MM.1S (cell line): ENCODE data around the gene AP1M1.

Experiments
- DNase-seq: peaks from one replicate; pipeline ENCODE4 v3.0.0-alpha.2; 2015
- H2AFZ ChIP-seq: fragments of 300-600 bp; sonication (generic); 2 replicates; pipeline ENCODE4 v1.6.0; 2016; ENCODE audit warnings: antibody characterized with exemption, low read length
- H3F3A ChIP-seq: fragments of 300-600 bp; sonication (generic); 2 replicates; pipeline ENCODE4 v1.6.1; 2016; ENCODE audit warnings: mild to moderate bottlenecking, antibody characterized with exemption, low read length, moderate library complexity, mixed read lengths; ENCODE audit not compliant: insufficient read depth
- H3K27ac ChIP-seq: fragments of 300-600 bp; sonication (generic); 2 replicates; pipeline ENCODE4 v1.5.1; 2016; ENCODE audit warnings: mild to moderate bottlenecking, low read length
- H3K27me3 ChIP-seq: fragments of 300-600 bp; sonication (generic); replicated peaks from 2 replicates; pipeline ENCODE4 v1.6.0; 2016; ENCODE audit warnings: low read length; ENCODE audit not compliant: insufficient read depth
- H3K36me3 ChIP-seq: fragments of 300-600 bp; sonication (generic); replicated peaks from 2 replicates; pipeline ENCODE4 v1.6.1; 2016; ENCODE audit warnings: mild to moderate bottlenecking, low read length, mixed read lengths; ENCODE audit not compliant: insufficient read depth
- H3K4me1 ChIP-seq: fragments of 300-600 bp; sonication (generic); 2 replicates; pipeline ENCODE4 v1.6.1; 2016; ENCODE audit warnings: low read length, mixed read lengths
- H3K4me2 ChIP-seq: fragments of 300-600 bp; sonication (generic); 2 replicates; pipeline ENCODE4 v1.6.0; 2016; ENCODE audit warnings: low read depth, low read length
- H3K4me3 ChIP-seq: fragments of 300-600 bp; sonication (generic); 2 replicates; pipeline ENCODE4 v1.5.1; 2016; ENCODE audit warnings: low read length, mixed read lengths
- H3K79me2 ChIP-seq: fragments of 300-600 bp; sonication (generic); 2 replicates; pipeline ENCODE4 v1.6.1; 2016; ENCODE audit warnings: mixed run types, low read length, mixed read lengths
- H3K9ac ChIP-seq: fragments of 300-600 bp; sonication (generic); 2 replicates; pipeline ENCODE4 v1.6.1; 2016; ENCODE audit warnings: low read length, mixed read lengths
- H3K9me2 ChIP-seq: fragments of 300-600 bp; sonication (generic); replicated peaks from 2 replicates; pipeline ENCODE4 v1.6.1; 2016; ENCODE audit warnings: mild to moderate bottlenecking, low read length, mixed read lengths; ENCODE audit not compliant: insufficient read depth
- H3K9me3 ChIP-seq: fragments of 300-600 bp; sonication (generic); replicated peaks from 2 replicates; pipeline ENCODE4 v1.6.1; 2016; ENCODE audit warnings: mild to moderate bottlenecking, low read length, mixed read lengths; ENCODE audit not compliant: insufficient read depth
- H4K20me1 ChIP-seq: fragments of 300-600 bp; sonication (generic); 2 replicates; pipeline ENCODE4 v1.6.1; 2016; ENCODE audit warnings: mild to moderate bottlenecking, low read length, moderate library complexity, mixed read lengths; ENCODE audit not compliant: insufficient read depth
- CTCF ChIP-seq: fragments of 300-600 bp; sonication (generic); IDR thresholded peaks from 2 replicates; pipeline ENCODE4 v1.5.1; 2016; ENCODE audit warnings: antibody characterized with exemption, low read length, mixed read lengths
- EZH2 ChIP-seq: fragments of 300-600 bp; sonication (generic); optimal IDR thresholded peaks from 2 replicates; pipeline ENCODE3; 2017; ENCODE audit warnings: low read depth, mild to moderate bottlenecking, antibody characterized with exemption, low read length, mixed read lengths
- EZH2phosphoT487 ChIP-seq: fragments of 300-600 bp; sonication (generic); IDR thresholded peaks from 2 replicates; pipeline ENCODE4 v1.6.1; 2018; ENCODE audit warnings: antibody characterized with exemption, low read length

The AP1M1 gene

GRCh38 chr19:16208847-16209665, 11.3 kb downstream of the AP1M1 start:
- TF ChIP-seq CTCF (no peak), EZH2 (no peak), EZH2phosphoT487 (no peak)
- no peak overlapping the region for H2AFZ ChIP-seq
- no peaks in the 10 kb centered on the region for H3K4me1 ChIP-seq
- no peak for DNase-seq
- no peaks in the 10 kb centered on the region for H3F3A ChIP-seq
- no peak overlapping the region for H3K9ac ChIP-seq
- H3K27me3 ChIP-seq, result no peaks in the 10 kb centered on the region
- no peaks in the 10 kb centered on the region for H4K20me1 ChIP-seq
- no peaks in the 10 kb centered on the region; the same call in 1 of the 2 replicates for H3K36me3 ChIP-seq
- no peaks in the 10 kb centered on the region for H3K79me2 ChIP-seq
- H3K4me2 ChIP-seq, result no peak overlapping the region
- H3K4me3 ChIP-seq, result no peak overlapping the region
- H3K9me2 ChIP-seq, result no peaks in the 10 kb centered on the region
- H3K9me3 ChIP-seq, result no peaks in the 10 kb centered on the region
- no peak overlapping the region for H3K27ac ChIP-seq

- Histone ChIP-seq H3K36me3 (no peaks in the 10 kb centered on the region; the same call in 1 of the 2 replicates), H3K79me2 (no peaks in the 10 kb centered on the region)
Observed at GRCh38 chr19:16210168-16210567, 12.5 kb downstream of the AP1M1 start.

GRCh38 chr19:16213076-16213475, 15.4 kb downstream of the AP1M1 start:
- H3F3A ChIP-seq, result no peaks in the 10 kb centered on the region
- no peak for DNase-seq

More at GRCh38 chr19:16210168-16210567, 12.5 kb downstream of the AP1M1 start:
- no peak overlapping the region for H3K9ac ChIP-seq
- H3F3A ChIP-seq, result no peaks in the 10 kb centered on the region
- no peaks in the 10 kb centered on the region for H3K9me3 ChIP-seq
- DNase-seq, result no peak
- H3K27me3 ChIP-seq, result no peaks in the 10 kb centered on the region
- H3K4me3 ChIP-seq, result no peak overlapping the region
- no peak overlapping the region for H3K4me2 ChIP-seq
- no peaks in the 10 kb centered on the region for H3K4me1 ChIP-seq
- H2AFZ ChIP-seq, result no peak overlapping the region
- no peaks in the 10 kb centered on the region for H4K20me1 ChIP-seq
- no peak overlapping the region for H3K27ac ChIP-seq
- no peak for TF ChIP-seq EZH2phosphoT487
- TF ChIP-seq EZH2, result no peak
- no peak for TF ChIP-seq CTCF
- H3K9me2 ChIP-seq, result no peaks in the 10 kb centered on the region

More at GRCh38 chr19:16213076-16213475, 15.4 kb downstream of the AP1M1 start:
- TF ChIP-seq EZH2, result no peak
- no peak for TF ChIP-seq CTCF
- TF ChIP-seq EZH2phosphoT487, result no peak
- Histone ChIP-seq H3K9me3 (no peaks in the 10 kb centered on the region), H2AFZ (no peak overlapping the region), H3K4me2 (no peak overlapping the region), H3K4me1 (no peaks in the 10 kb centered on the region), H3K79me2 (no peaks in the 10 kb centered on the region), H3K4me3 (no peak overlapping the region), H3K36me3 (no peaks in the 10 kb centered on the region; the same call in 1 of the 2 replicates), H3K9me2 (no peaks in the 10 kb centered on the region), H3K9ac (no peak overlapping the region), H3K27ac (no peak overlapping the region), H3K27me3 (no peaks in the 10 kb centered on the region), H4K20me1 (no peaks in the 10 kb centered on the region)
